HepG2 (cell line): ENCODE results near the gene ZFPM1.

Experiments
- E2F5 ChIP-seq: sonication (generic); formaldehyde crosslinking; conservative IDR thresholded peaks from 2 replicates; pipeline ENCODE4 v1.4.0; 2020; ENCODE audit warnings: missing genetic modification reagents
- ELF1 ChIP-seq: sonication (generic); formaldehyde crosslinking; IDR thresholded peaks from 2 replicates; pipeline ENCODE4 v1.4.0; 2020; ENCODE audit warnings: missing genetic modification reagents
- HNRNPH1 ChIP-seq: fragments of 200-400 bp; formaldehyde crosslinking; optimal IDR thresholded peaks from 2 replicates; pipeline ENCODE3; 2017; ENCODE audit warnings: mild to moderate bottlenecking, low read depth, low read length
- PAF1 ChIP-seq: IDR thresholded peaks from 2 replicates; pipeline ENCODE4 v1.6.1; 2016; ENCODE audit warnings: missing genetic modification reagents, missing compliant biosample characterization
- RFX5 ChIP-seq: IDR thresholded peaks from 2 replicates; pipeline ENCODE4 v1.6.1; 2011; ENCODE audit warnings: low read depth, low read length, improper control_type of control experiment
- SRSF1 ChIP-seq: fragments of 200-400 bp; formaldehyde crosslinking; optimal IDR thresholded peaks from 2 replicates; pipeline ENCODE3; 2017; ENCODE audit warnings: mild to moderate bottlenecking, low read depth, low read length, moderate library complexity
- TIGD3 ChIP-seq: sonication (generic); formaldehyde crosslinking; IDR thresholded peaks from 2 replicates; pipeline ENCODE4 v1.5.1; 2020; ENCODE audit warnings: mild to moderate bottlenecking, missing genetic modification reagents, borderline replicate concordance
- ZNF205 ChIP-seq: IDR thresholded peaks from 2 replicates; pipeline ENCODE4 v1.6.1; 2018; ENCODE audit warnings: missing biosample characterization, missing genetic modification reagents
- ZSCAN9 ChIP-seq: IDR thresholded peaks from 2 replicates; pipeline ENCODE4 v1.6.1; 2016; ENCODE audit warnings: borderline replicate concordance

GRCh38 chr16:88539261-88539651 is 86.2 kb downstream of the ZFPM1 start:
- TF ChIP-seq SRSF1 (no peak), ZSCAN9 (CRISPR knock-in tag) (no peak), ZNF205 (no peak), HNRNPH1 (no peak), RFX5 (no peak), ELF1 (CRISPR knock-in tag) (no peak), TIGD3 (CRISPR knock-in tag) (no peak), PAF1 (no peak), E2F5 (CRISPR knock-in tag) (no peak)
